Measurements from ENCODE around the gene PDSS2.
"Not testable (repeated sequence)": the region's sequence is repeated elsewhere in the genome, so short reads cannot be mapped to it uniquely, and the experiment has no call there.

PDSS2 gene

GRCh38 chr6:107207251-107207873, 252.0 kb downstream of the PDSS2 start:
- no peak for DNase-seq

- no peak for DNase-seq
These were observed 254.0 kb downstream of the PDSS2 start for GRCh38 chr6:107205058-107205998.

- no peak for DNase-seq
These were observed 256.4 kb downstream of the PDSS2 start for GRCh38 chr6:107202876-107203468.

- no peak for DNase-seq
These were observed 260.5 kb downstream of the PDSS2 start for GRCh38 chr6:107198631-107199416.

- no peak for DNase-seq
These were observed 263.2 kb downstream of the PDSS2 start for GRCh38 chr6:107196152-107196551.

GRCh38 chr6:107194723-107195122, 264.6 kb downstream of the PDSS2 start:
- DNase-seq = not testable (repeated sequence)

- DNase-seq = no peak
These were observed 266.5 kb downstream of the PDSS2 start for GRCh38 chr6:107192830-107193229.

GRCh38 chr6:107187630-107188029, 271.7 kb downstream of the PDSS2 start:
- no peak for DNase-seq

GRCh38 chr6:107186047-107186446, 273.3 kb downstream of the PDSS2 start:
- DNase-seq = no peak

- DNase-seq = no peak
These were observed 273.9 kb downstream of the PDSS2 start for GRCh38 chr6:107185391-107185970.

GRCh38 chr6:107184435-107184834, 274.9 kb downstream of the PDSS2 start:
- DNase-seq = no peak

- DNase-seq = no peak
These were observed 279.3 kb downstream of the PDSS2 start for GRCh38 chr6:107180099-107180498.

- DNase-seq = no peak
These were observed 280.4 kb downstream of the PDSS2 start for GRCh38 chr6:107179004-107179403.

GRCh38 chr6:107173779-107174178, 285.6 kb downstream of the PDSS2 start:
- no peak for DNase-seq

- DNase-seq = no peak
These were observed 287.9 kb downstream of the PDSS2 start for GRCh38 chr6:107171513-107171912.

- DNase-seq = not testable (repeated sequence)
These were observed 295.1 kb downstream of the PDSS2 start for GRCh38 chr6:107164299-107164698.

GRCh38 chr6:107161521-107161920, 297.8 kb downstream of the PDSS2 start:
- no peak for DNase-seq

GRCh38 chr6:107156617-107157016, 302.7 kb downstream of the PDSS2 start:
- DNase-seq = no peak

- DNase-seq = no peak
These were observed 304.6 kb downstream of the PDSS2 start for GRCh38 chr6:107154801-107155160.

GRCh38 chr6:107154131-107154800, 305.1 kb downstream of the PDSS2 start:
- no peak for DNase-seq

GRCh38 chr6:107152638-107153430, 306.5 kb downstream of the PDSS2 start:
- no peak for DNase-seq
